IMR-90 (cell line): ENCODE data around the gene CBY1. TPM values are rescaled to one million over a fixed set of nuclear protein-coding genes. Genes with fewer than 3 reads are reported as not detected.

Experiments used
- ATAC-seq: fragments of 200-7000 bp; cut with Tn5 transposase; 2 replicates; pipeline ENCODE4 v1.9.1; 2020; ENCODE audit warnings: low read depth, mild to moderate bottlenecking, moderate library complexity
- BruUV-seq: library from RNA; stranded (reverse); fragments of 400-500 nt; replicated peaks from 2 replicates; lab custom pipeline; 2021; lab: Mats Ljungman, UMichigan
- CTCF ChIA-PET: fragments of 300-600 bp; formaldehyde crosslinking; extraction: SDS; loops from one replicate; lab custom pipeline; 2021; ENCODE audit warnings: antibody characterized with exemption; lab: Yijun Ruan, JAX
- POLR2A ChIA-PET: fragments of 300-600 bp; sonication (Branson Sonifier 250); formaldehyde crosslinking; loops from one replicate; lab custom pipeline; 2022; ENCODE audit warnings: antibody characterized with exemption; ENCODE audit not compliant: unreplicated experiment; lab: Charles Lee
- DNase-seq: peaks from one replicate; pipeline ENCODE4 v3.0.0; 2013
- H2AFZ ChIP-seq: replicated peaks from 2 replicates; pipeline ENCODE3; 2013; ENCODE audit warnings: low read length, mild to moderate bottlenecking; ENCODE audit not compliant: poor library complexity
- H2AK5ac ChIP-seq: 2 replicates; pipeline ENCODE4 v1.6.1; 2013; ENCODE audit warnings: low read depth, low read length, inconsistent platforms
- H2AK9ac ChIP-seq: replicated peaks from 2 replicates; pipeline ENCODE3; 2013; ENCODE audit warnings: mild to moderate bottlenecking, low read depth, low read length, moderate library complexity; ENCODE audit not compliant: poor library complexity
- H2BK120ac ChIP-seq: 2 replicates; pipeline ENCODE4 v1.6.1; 2013; ENCODE audit warnings: low read depth, low read length, inconsistent platforms
- H2BK15ac ChIP-seq: 3 replicates; pipeline ENCODE4 v1.6.1; 2013; ENCODE audit warnings: low read depth, low read length, inconsistent platforms
- H2BK20ac ChIP-seq: 2 replicates; pipeline ENCODE4 v1.6.1; 2013; ENCODE audit warnings: low read depth, mild to moderate bottlenecking, inconsistent platforms, low read length, moderate library complexity
- H2BK5ac ChIP-seq: 2 replicates; pipeline ENCODE4 v1.6.1; 2013; ENCODE audit warnings: mild to moderate bottlenecking, low read depth, low read length, inconsistent platforms; ENCODE audit not compliant: poor library complexity, severe bottlenecking
- H3K14ac ChIP-seq: replicated peaks from 2 replicates; pipeline ENCODE4 v1.6.1; 2013; ENCODE audit warnings: low read depth, low read length, inconsistent platforms
- H3K18ac ChIP-seq: 2 replicates; pipeline ENCODE4 v1.6.1; 2013; ENCODE audit warnings: low read depth, low read length, control low read depth
- H3K23ac ChIP-seq: 2 replicates; pipeline ENCODE4 v1.6.1; 2013; ENCODE audit warnings: low read depth, low read length, inconsistent platforms
- H3K27ac ChIP-seq: 2 replicates; pipeline ENCODE4 v1.5.1; 2013; ENCODE audit warnings: mild to moderate bottlenecking, control low read depth, low read length; ENCODE audit not compliant: insufficient read depth
- H3K27me3 ChIP-seq: 2 replicates; pipeline ENCODE4 v1.6.1; 2013; ENCODE audit warnings: low read length; ENCODE audit not compliant: control insufficient read depth, insufficient read depth
- H3K36me3 ChIP-seq: 2 replicates; pipeline ENCODE4 v1.6.1; 2013; ENCODE audit warnings: low read length, mixed read lengths; ENCODE audit not compliant: control insufficient read depth, insufficient read depth
- H3K4ac ChIP-seq: 2 replicates; pipeline ENCODE4 v1.6.1; 2013; ENCODE audit warnings: low read depth, low read length, inconsistent platforms
- H3K4me1 ChIP-seq: 2 replicates; pipeline ENCODE4 v1.6.1; 2013; ENCODE audit warnings: low read length, mixed read lengths; ENCODE audit not compliant: control insufficient read depth, insufficient read depth
- H3K4me2 ChIP-seq: 2 replicates; pipeline ENCODE4 v1.6.1; 2013; ENCODE audit warnings: low read depth, mild to moderate bottlenecking, control low read depth, low read length, moderate library complexity
- H3K4me3 ChIP-seq: 2 replicates; pipeline ENCODE4 v1.5.1; 2013; ENCODE audit warnings: low read depth, mild to moderate bottlenecking, control low read depth, low read length, moderate library complexity; ENCODE audit not compliant: insufficient read depth
- H3K56ac ChIP-seq: 2 replicates; pipeline ENCODE4 v1.6.1; 2013; ENCODE audit warnings: low read length, inconsistent platforms; ENCODE audit not compliant: insufficient read depth; ENCODE audit errors: extremely low read depth
- H3K79me1 ChIP-seq, 2 experiments: 2 replicates each; pipeline ENCODE4 v1.6.1; 2013; ENCODE audit warnings: low read length in 2 of 2, inconsistent platforms in 1 of 2, low read depth in 1 of 2
- H3K9ac ChIP-seq: 2 replicates; pipeline ENCODE4 v1.6.1; 2013; ENCODE audit warnings: low read depth, low read length, control low read depth
- H3K9me1 ChIP-seq: 2 replicates; pipeline ENCODE4 v1.6.1; 2013; ENCODE audit warnings: low read length, inconsistent platforms; ENCODE audit not compliant: insufficient read depth
- H3K9me3 ChIP-seq: 2 replicates; pipeline ENCODE4 v1.6.1; 2013; ENCODE audit warnings: low read length; ENCODE audit not compliant: control insufficient read depth, insufficient read depth
- H4K20me1 ChIP-seq: 2 replicates; pipeline ENCODE4 v1.6.1; 2013; ENCODE audit warnings: low read length, inconsistent platforms; ENCODE audit not compliant: insufficient read depth
- H4K5ac ChIP-seq: 2 replicates; pipeline ENCODE4 v1.6.1; 2013; ENCODE audit warnings: mild to moderate bottlenecking, low read depth, low read length, control low read depth
- H4K8ac ChIP-seq, 2 experiments: 2 replicates each; pipeline ENCODE4 v1.6.1; 2013; ENCODE audit warnings: low read depth in 2 of 2, low read length in 2 of 2, control low read depth in 1 of 2, inconsistent platforms in 1 of 2
- H4K91ac ChIP-seq: 2 replicates; pipeline ENCODE4 v1.6.1; 2013; ENCODE audit warnings: low read depth, low read length, inconsistent platforms; ENCODE audit not compliant: insufficient read depth
- NFE2L2 ChIP-seq: fragments of 150-350 bp; IDR thresholded peaks from 2 replicates; pipeline ENCODE4 v1.6.1; 2016; ENCODE audit warnings: low read depth, mild to moderate bottlenecking, low read length
- WGBS, 2 experiments: methylation state at CpG; one replicate each; pipeline versions ENCODE4 v1.1.5 to v1.1.7; 2013; ENCODE audit warnings: missing lambda C conversion rate in 2 of 2; ENCODE audit not compliant: insufficient read length in 1 of 2; ENCODE audit errors: extremely low coverage in 2 of 2; 5-methylcytosine and 5-hydroxymethylcytosine counted together
- dilution Hi-C: fragments of 300-500 bp; cut with HindIII; formaldehyde crosslinking; loops from one replicate; pipeline ENCODE4 v1.14.3; 2018; ENCODE audit warnings: low sequenced_read_pairs; ENCODE audit not compliant: unreplicated experiment
- in situ Hi-C: fragments of 300-500 bp; cut with MboI; formaldehyde crosslinking; loops from 3 replicates; pipeline ENCODE4 v1.14.3; 2019; ENCODE audit warnings: low sequenced_read_pairs, inconsistent platforms, mixed read lengths
- intact Hi-C: fragments of 100-400 bp; cut with micrococcal nuclease; formaldehyde crosslinking; loops from 2 replicates; pipeline ENCODE4 v1.10.0; 2022
- polyA plus RNA-seq, 3 experiments: library from polyadenylated mRNA; depleted of rRNA; stranded (reverse); fragments of >200 nt; gene quantifications; 2 replicates each; pipeline ENCODE4 v1.2.3, GENCODE V29; 2012; ENCODE audit warnings: low replicate concordance in 1 of 3
- total RNA-seq: library from RNA; depleted of rRNA; stranded (reverse); fragments of >200 nt; gene quantifications from 2 replicates; pipeline ENCODE4 v1.2.3, GENCODE V29; 2012

The CBY1 gene
- total and polyA plus RNA-seq, 2 of the 4 experiments (the other 2 are of a cell fraction) = 13.8 to 30.0 TPM

- Histone ChIP-seq H4K5ac (no peak overlapping the region), H3K27ac (no peak overlapping the region), H3K4me1 (no peaks in the 10 kb centered on the region), H3K27me3 (no peaks in the 10 kb centered on the region), H3K9ac (no peak overlapping the region), H2AK5ac (no peak overlapping the region), H3K4me3 (no peak overlapping the region), H4K91ac (no peak overlapping the region), H2BK5ac (no peak overlapping the region), H3K56ac (no peak overlapping the region), H3K36me3 (no peaks in the 10 kb centered on the region), H4K20me1 (no peaks in the 10 kb centered on the region), H3K4ac (no peak overlapping the region), H2AK9ac (no peak overlapping the region), H3K14ac (no peak overlapping the region), H2BK15ac (no peak overlapping the region), H3K18ac (no peak overlapping the region), H3K4me2 (no peak overlapping the region), H2AFZ (no peak overlapping the region), H3K79me1 (no peaks in the 10 kb centered on the region), H2BK120ac (no peak overlapping the region), H2BK20ac (no peak overlapping the region), H4K8ac (no peak overlapping the region), H3K9me3 (no peaks in the 10 kb centered on the region), H3K9me1 (peaks cover 2% of the 10 kb centered on the region), H3K23ac (no peak overlapping the region)
- dilution Hi-C loops = no loop called here
- in situ Hi-C loops = no loop called here
- DNase-seq (no peak), ATAC-seq (no peak)
- intact Hi-C loops = no loop called here
- BruUV-seq = no TSS peak
- WGBS, 2 experiments = 80% methylated on average over 1 of the region's 5 CpGs; no CpG with 5 or more reads in 1 of the 2 experiments
- TF ChIP-seq NFE2L2 = no peak
- ChIA-PET CTCF (no interaction called here), POLR2A (no interaction called here)
Observed at GRCh38 chr22:38649841-38650522, 6.5 kb upstream of the CBY1 start.
